SK-N-DZ (cell line): ENCODE results near the gene PDLIM3.
"Not testable (repeated sequence)": the region's sequence is repeated elsewhere in the genome, so short reads cannot be mapped to it uniquely, and the experiment has no call there.

Source experiments
- DNase-seq: peaks from one replicate; pipeline ENCODE4 v3.0.0-alpha.2; 2015; ENCODE audit warnings: low spot score

The PDLIM3 gene

DNA sequence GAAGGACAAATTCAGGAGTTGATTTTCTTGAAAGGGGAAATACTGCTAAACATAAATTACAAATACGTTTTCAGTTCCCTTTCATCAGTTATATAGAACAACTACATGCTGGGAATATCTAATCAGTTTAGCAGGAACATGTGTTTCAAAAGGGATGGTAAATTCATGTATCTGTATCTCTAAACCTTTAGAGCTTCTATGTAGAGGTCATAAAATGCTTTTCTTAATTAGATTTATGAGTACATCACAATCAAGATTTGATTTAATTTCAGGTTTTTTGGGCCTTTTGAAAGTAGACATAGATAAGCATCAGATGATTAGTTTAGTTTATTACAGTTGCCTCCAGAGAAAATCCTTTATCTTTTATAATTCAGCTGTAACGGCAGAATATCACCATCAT, 12.9 kb downstream of the PDLIM3 start:
- DNase-seq, result peak; percentile 94

DNA sequence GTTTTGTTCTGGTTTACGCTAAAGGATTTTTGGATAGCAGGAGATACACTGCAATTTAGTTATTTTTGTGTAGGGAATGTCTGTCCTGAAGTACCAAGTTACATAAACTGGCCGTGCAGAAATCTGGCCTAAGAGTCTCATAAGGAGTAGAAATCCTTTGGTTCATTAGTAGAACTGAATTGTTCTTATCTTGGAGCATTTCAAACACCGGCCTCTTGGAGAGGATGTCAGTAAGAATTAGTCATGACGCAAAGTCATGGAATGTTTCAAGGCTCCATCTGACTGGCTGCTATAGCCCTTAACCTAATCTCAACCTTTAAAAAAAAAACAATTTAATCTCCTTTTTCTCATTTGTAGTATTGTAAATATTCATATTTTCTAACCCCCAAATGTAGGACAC, 15.2 kb downstream of the PDLIM3 start:
- DNase-seq, result no peak

DNA sequence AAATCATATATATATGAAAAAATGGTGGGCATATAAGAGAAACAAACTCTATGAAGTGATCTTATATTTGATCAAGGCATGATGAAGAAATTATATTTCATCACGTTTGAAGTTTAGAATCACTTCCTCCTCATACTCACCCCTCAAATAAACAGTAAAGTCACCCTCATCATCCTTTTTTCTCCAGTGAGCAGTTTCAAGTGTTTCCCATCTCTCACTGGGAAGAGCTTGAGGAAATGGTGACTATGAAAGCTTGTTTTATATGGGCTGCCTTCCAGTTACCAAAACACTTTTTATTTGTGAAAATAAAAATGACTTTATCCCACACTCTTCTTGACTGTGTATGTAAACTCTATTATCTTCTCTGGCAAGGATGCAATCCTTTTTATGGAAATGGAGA, 16.8 kb downstream of the PDLIM3 start:
- DNase-seq, result no peak

DNA sequence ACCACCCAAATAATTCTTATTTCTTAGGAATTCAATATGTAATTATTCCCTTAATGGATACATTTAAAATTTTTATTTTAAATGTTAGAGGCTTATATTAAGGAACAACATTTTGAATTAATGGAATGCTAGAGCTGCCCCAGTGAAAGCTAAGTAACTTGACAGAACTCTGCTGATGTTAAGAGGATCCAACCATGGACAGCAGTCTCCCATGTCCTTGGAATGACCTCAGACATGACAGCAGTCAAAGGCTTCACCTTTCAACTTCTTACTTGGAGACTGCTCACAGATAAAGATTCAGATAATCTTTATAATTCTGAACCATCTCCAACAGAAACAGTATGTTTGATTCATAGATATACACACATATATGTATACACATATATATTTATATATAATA, 17.2 kb downstream of the PDLIM3 start:
- no peak for DNase-seq

DNA sequence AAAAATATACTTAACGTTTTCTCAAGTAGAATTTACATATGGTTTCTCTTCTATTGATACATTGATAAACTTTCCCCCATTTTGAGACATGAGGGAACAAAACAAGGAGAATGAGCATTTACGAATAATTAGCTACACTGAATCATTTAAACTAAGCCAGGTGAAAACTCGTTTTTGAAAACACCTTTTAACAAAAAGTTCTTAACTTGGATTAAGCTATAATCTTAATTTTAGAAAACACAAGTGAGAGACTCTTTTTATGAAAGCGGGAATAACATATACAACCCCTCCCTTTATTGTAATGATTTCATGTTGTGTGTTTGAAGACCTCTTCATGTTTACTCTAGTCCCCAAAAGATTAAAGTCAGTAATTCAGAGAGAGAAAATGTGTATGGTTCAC, 20.1 kb downstream of the PDLIM3 start:
- no peak for DNase-seq

DNA sequence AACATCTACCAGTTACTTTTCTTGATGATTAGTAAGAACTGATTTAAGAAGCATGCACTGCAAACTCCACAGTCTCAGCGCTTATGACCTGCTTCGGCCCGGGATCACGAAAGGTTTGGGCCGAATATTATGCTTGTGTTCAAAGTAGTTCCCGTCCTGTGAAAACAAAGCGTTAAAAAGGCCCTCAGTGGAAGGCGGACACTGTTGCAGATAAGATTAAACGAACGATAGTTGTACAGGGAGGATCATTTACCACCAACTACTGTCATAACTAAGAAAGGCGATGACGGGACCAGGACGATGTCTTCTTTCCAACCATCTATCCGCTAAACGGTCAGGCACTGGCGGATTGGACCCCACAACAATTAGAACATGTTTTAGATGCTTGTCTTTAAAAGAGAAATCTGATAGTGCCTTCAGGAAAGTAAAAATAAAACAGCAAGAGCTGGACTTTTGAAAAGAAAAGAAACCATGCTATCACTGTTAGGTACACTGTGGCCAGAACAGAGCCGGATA, 21.1 kb downstream of the PDLIM3 start:
- DNase-seq, result no peak

DNA sequence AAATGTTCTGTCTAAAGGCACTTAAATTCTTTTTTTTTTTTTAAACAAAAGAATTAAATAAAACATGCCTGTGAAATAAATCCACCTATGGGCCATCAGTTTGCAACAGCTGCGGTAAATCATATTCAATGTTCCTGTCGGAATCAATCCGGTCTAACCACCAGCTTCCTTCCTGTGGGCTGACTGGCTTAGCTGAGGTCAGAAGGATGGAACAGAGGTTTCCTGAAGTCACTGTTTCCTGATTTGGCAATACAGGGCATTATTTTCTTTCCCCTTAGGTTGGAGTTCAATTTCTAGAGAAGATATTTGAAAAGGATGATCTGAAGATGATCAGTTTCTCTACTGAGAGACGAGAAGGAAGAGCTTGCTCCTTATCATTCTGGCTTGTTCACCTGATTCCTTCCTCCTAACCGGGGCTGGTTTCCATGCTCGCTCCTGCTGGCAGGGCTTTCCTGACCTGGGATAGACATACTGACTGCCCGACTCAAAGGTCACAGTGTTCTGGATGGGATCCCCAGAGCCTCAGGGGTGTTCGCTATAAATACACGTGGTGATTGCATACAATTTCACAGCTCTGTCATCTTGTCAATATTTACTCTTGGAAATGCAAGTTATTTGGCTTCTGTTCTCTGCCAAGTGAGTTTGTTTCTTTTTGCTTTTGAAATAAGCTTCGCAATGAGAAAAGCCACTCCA, 21.7 kb downstream of the PDLIM3 start:
- DNase-seq, result no peak

DNA sequence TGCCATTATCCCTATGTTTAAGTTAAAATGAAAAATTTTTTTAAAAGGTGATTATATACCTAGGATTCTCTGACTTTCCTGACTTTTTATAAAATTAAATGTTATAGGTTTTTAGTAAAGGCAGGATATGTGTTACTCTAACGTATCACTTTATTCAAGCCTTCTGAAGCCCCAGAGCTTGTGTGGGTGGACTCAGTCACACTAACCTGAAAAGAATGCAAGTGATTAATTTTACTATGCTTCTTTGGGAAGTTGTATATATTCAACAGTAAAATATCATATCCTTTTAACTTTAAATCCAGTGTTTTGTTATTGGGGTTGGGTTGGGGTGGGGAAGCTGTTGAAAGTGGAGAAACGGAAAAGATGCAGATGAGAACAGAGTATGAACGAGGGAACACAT, 22.8 kb downstream of the PDLIM3 start:
- no peak for DNase-seq

DNA sequence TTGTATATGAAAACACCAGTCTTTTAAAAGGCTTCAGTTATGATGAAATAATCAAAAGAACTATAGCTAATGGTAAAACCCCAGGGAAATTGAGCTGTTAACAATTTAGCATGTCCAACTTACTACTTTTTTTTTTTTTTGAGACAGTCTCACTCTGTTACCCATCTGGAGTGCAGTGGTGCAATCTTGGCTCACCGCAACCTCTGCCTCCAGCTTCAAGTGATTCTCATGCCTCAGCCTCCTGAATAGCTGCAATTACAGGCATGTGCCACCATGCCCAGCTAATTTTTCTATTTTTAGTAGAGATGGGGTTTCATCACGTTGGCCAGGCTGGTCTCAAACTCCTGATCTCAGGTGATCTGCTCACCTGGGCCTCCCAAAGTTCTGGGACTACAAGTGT, 24.1 kb downstream of the PDLIM3 start:
- not testable (repeated sequence) for DNase-seq

DNA sequence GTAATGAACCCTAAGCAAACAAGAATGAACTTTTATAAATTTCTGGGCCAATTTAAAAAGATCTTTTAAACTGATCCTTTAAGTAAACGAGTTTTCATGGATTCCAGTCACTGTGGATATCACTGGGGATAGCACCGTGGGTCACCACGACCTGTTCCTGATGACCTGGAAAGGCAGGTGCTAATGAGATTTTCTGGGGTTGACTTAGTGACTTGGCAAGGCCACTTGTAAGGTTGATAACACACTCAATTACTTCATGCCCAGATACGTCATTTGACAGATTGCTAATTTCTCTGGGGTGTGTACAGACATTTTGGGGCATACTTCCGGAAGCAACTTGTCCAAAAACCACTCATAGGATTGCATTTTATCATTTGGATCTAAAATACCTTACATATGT, 24.5 kb downstream of the PDLIM3 start:
- DNase-seq, result no peak

DNA sequence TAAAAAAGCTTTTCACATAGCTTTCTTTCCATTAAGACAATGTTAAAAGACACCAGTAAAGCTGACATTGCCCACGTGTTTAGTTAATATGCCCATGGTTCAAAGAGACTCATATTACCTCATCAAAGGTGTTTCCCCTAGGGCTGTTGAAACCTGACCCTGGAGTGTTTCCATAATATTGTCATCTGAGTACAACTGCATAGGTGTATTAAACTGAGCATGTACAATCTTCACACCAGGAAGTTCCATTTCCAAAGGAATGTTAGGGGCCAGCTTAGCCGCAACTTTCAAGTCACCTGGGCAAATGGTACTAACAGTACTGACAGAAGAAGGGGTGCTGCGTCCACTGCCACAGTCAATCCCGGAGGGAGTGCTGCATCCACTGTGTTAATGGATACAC, 27.1 kb downstream of the PDLIM3 start:
- no peak for DNase-seq

DNA sequence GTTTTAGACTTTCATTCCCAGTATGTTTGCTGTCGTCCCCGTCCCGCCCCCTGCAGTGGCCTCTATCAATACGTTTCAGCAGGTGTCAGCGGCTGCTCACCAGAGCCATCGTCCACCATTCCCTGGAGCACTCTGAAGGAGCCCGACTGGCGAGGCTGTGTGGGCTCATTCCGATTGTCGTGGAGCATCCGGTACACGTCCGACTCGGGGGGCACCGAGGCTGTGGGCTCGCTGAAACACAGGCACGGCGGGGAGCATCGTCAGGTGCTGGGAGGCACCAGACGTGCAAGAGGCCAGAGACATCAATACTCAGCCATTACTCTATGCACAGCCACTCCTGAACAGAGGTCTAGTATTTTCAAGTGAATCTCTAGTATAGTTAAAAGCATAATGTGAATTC, 28.9 kb downstream of the PDLIM3 start:
- no peak for DNase-seq

DNA sequence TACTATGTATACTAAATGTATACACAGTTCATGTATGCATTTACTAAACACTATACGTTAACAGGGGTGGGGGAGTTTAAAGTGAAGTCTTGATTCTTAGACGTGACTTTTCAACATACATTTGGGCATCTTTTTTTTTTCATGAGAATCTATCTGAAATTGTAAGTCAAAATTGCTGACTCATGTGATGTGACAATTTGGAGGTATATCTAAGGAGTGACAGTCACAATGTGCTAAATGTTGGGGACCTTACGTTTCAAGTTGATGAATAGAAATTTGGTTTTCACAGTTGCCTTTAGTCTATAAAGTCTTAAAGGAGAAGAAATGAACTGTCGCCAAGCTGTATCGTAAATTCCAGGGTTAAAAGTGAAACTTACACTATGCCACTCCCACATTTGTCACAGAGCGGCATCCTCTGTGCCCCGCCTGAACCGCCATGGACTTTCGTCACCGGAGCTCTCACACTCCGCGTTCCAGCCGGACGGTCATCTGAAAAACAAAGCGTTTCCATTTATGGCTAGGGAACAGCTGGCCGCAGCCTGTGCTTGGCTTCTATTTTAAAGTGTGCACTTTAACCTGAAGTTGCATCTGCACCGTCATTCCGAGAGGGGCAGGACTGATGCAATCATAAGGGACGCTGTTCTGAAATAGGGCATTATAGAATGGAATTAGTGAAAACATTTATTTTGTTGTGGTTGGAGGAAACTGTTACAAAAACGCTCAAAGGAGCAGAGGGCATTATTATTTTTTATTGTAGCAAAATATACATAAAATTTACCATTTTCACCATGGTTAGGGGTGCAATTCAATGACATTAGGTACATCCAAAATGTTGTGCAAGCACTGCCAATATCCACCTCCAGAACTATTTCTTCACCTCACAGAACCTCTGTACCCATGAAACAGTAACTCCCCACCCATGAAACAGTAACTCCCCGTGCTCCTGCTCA, 30.9 kb downstream of the PDLIM3 start:
- no peak for DNase-seq

DNA sequence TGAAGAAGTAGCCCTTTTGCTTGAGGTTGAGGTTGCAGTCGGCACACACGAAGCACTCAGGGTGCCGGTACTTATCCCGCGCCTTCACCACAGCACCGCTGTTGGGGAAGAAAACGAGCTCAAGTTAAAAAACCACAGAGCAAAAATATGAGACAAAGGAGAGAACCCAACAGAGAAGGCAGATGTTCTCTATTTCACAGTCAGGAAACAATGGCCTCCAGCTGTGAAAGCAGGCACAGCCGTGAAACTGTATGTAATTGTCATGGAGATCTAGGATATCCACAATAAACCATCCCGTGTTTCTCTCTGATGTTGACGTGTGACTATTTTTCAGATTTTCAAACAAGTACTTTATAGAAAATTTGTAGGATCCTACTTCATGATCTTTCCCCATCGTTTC, 32.9 kb downstream of the PDLIM3 start:
- DNase-seq, result no peak

DNA sequence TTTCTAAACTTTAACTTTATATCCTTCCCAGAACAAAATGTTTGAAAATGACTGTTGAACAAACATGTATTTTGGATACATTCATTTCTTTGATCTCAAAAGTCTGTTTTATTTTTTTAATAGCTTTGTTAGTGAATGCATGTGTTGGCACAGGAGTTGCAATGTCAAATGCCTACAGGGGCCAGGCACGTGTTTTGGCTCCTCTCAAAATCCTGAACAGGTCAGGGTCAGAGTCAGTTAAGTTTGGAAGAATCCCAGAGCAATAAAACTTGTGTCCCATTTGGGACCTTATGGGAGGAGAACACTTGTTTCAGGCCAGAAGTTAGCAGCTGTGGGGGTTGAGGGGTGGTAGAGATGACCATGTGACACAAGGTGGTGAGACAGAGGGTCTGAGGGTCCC, 34.7 kb downstream of the PDLIM3 start:
- no peak for DNase-seq

DNA sequence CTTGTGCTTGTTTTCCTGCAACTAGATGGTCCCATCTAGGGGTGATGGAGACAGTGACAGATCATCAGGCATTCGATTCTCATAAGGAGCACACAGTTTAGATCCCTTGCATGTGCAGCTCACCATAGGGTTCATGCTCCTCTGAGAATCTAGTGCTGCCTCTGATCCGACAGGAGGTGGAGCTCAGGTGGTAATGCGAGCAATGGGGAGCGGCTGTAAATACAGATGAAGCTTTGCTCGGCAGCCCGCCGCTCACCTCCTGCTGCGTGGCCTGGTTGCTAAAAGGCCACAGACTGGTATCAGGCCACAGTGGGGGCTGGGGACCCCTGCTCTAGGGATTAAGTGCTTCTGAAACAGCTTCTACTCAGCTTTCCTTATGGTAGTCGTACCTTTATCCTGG, 35.3 kb downstream of the PDLIM3 start:
- no peak for DNase-seq

DNA sequence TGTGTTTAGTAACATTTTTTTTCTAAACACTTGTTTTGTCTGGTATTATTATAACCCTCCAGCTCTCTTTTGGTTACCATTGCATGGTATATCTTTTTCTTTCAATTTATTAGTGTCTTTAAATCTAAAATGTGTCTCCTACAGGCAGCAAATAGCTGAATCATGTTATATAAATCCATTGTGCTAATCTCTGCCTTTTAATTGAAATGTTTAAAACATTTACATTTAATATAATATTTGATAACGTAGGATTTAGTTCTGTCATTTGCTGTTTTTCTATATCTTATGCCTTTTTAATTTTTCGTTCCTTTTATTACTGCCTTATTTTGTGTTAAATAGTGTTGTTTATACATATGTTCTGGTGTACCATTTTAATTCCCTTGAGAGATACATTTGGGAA, 46.7 kb downstream of the PDLIM3 start:
- DNase-seq, result no peak

DNA sequence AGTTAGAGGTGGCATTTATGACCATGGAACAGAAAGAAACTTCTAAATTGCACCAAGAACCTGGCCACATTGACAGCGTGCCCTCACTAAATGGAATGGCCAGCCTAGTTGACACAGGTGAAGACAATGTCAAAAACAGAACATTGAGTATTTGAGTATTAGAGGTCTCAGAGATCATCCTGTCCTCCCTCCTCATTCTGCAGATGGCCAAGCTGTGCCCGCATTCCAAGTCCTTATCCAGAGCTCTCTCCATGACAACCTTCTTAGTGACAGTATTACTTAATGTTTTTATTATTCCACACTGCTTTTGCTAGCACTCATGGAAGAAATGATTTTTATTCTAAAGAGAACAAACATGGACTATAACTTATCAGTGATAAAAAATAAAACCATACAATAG, 53.9 kb downstream of the PDLIM3 start:
- no peak for DNase-seq

DNA sequence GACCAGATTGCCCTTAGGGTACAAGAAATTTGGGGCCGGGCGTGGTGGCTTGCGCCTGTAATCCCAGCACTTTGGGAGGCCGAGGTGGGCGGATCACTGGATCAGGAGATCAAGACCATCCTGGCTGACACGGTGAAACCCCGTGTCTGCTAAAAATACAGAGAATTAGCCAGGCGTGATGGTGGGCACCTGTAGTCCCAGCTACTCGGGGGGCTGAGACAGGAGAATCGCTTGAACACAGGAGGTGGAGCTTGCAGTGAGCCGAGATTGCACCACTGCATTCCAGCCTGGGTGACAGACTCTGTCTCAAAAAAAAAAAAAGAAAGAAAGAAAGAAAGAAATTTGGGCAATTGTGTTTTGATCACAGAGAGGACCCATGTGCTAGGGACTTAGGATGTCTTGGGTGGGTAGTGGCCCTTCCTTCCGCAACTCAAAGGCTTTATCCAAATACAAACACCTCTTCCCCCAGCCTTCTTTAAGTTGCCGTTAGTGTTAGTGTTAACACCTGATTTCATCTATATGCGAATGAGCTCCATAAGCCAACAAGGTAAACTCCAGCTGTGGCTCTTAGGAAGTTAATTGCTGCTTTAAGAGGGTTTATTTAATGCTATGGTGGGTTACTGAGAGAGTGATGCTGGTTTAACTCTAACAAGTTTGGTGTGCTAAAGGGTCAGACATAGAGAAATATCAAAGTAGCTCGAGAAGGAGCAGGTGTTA, 55.1 kb downstream of the PDLIM3 start:
- DNase-seq, result no peak

DNA sequence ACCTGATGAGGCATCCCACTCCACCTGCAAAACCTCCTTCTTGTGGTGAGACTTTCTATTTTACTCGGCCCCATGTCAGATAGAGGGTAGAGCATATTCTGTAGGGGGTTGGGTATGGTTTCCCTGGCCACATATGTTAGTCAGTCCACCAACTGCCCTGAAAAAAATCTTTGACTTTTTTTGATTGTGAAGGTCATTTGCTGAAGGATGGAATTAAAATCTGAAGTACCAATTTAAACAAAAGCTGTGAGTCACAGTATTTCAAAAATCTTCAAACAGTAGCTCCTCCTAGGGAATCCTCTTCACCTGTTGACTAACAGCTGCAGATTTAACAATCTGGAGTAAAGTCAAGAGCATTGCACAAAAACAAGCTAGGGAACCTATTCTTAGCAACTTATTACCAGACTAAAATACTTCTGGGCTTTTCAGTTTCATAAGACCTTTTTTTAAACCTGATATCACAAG, 55.8 kb downstream of the PDLIM3 start:
- DNase-seq, result no peak

DNA sequence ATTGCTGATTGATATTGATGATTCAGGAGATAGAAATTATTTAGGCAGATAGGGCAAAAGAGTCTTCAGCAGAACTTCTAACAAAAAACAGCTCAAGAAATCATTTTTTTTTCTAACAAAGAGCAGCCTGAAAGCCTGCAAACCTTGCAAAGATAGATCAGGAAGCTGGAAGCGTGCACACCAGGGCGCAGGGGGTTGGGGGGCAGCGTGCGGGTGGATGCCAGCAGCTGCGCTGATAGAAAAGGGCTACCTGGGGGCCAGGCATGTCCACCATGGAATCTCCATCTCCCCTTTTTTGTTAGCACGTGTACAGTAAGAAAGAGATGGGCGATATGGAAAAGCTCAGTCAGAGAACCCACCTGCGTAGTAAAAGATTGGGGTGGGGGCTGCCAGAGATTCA, 62.1 kb downstream of the PDLIM3 start:
- no peak for DNase-seq

DNA sequence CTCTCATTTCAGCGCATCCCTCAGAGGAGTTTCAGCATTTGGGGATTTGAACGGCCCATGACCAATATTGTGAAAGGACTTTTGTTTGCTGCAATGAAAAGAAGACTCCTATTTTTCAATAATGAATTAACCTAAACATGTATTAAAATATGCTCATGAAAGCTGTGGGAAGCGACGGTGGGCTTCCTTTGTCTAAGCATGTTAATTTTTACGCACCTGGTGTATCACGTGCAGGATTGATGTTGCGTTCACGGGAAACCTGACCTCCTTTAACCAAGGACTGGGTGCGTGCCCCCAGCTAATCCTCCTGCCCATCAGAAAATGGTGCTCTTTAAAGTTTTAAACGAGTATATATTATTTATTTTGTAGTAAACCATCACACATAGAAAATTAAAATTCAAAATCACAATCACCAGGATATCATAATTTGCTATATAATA, 63.2 kb downstream of the PDLIM3 start:
- no peak for DNase-seq
